GM23338 (cell line): ENCODE measurements around the gene ACD. TPM values are rescaled to one million over a fixed set of nuclear protein-coding genes. Genes with fewer than 3 reads are reported as not detected.

Experiments
- ATAC-seq: fragments of 200-7000 bp; cut with Tn5 transposase; 3 replicates; pipeline ENCODE4 v1.9.1; 2020
- DNase-seq: peaks from one replicate; pipeline ENCODE4 v3.0.0-alpha.2; 2015; ENCODE audit warnings: low spot score
- H2AFZ ChIP-seq: fragments of 200-600 bp; sonication (generic); 2 replicates; pipeline ENCODE4 v1.8.0; 2016; ENCODE audit warnings: antibody characterized with exemption, mild to moderate bottlenecking, moderate library complexity
- H3F3A ChIP-seq: fragments of 200-600 bp; sonication (generic); replicated peaks from 2 replicates; pipeline ENCODE4 v1.8.0; 2017; ENCODE audit warnings: antibody characterized with exemption, mixed run types, low read depth
- H3K27ac ChIP-seq: fragments of 200-600 bp; sonication (generic); 2 replicates; pipeline ENCODE4 v1.6.1; 2016; ENCODE audit warnings: low read depth
- H3K27me3 ChIP-seq: fragments of 200-600 bp; sonication (generic); 2 replicates; pipeline ENCODE4 v1.8.0; 2016; ENCODE audit warnings: mild to moderate bottlenecking, mixed run types, moderate library complexity; ENCODE audit not compliant: insufficient read depth
- H3K36me3 ChIP-seq: fragments of 200-600 bp; sonication (generic); 2 replicates; pipeline ENCODE4 v1.8.0; 2016; ENCODE audit warnings: mild to moderate bottlenecking; ENCODE audit not compliant: insufficient read depth
- H3K4me1 ChIP-seq: fragments of 200-600 bp; sonication (generic); 2 replicates; pipeline ENCODE4 v1.8.0; 2016; ENCODE audit warnings: mild to moderate bottlenecking, moderate library complexity; ENCODE audit not compliant: insufficient read depth
- H3K4me2 ChIP-seq: fragments of 200-600 bp; sonication (generic); 2 replicates; pipeline ENCODE4 v1.7.1; 2017; ENCODE audit warnings: mixed run types
- H3K4me3 ChIP-seq: fragments of 200-600 bp; sonication (generic); 2 replicates; pipeline ENCODE4 v1.6.1; 2016; ENCODE audit warnings: mixed run types
- H3K79me2 ChIP-seq: fragments of 200-600 bp; sonication (generic); replicated peaks from 2 replicates; pipeline ENCODE4 v1.8.0; 2017; ENCODE audit warnings: mild to moderate bottlenecking; ENCODE audit not compliant: insufficient read depth
- H3K9me2 ChIP-seq: fragments of 200-600 bp; sonication (generic); 2 replicates; pipeline ENCODE4 v1.8.0; 2017; ENCODE audit not compliant: insufficient read depth
- H4K20me1 ChIP-seq: fragments of 200-600 bp; sonication (generic); replicated peaks from 2 replicates; pipeline ENCODE4 v1.8.0; 2017; ENCODE audit warnings: mild to moderate bottlenecking; ENCODE audit not compliant: insufficient read depth
- H3K27ac Mint-ChIP-seq: 2 replicates; pipeline ENCODE4 v1.8.0; 2020; ENCODE audit warnings: inconsistent platforms, mild to moderate bottlenecking, moderate library complexity, mixed read lengths
- H3K27me3 Mint-ChIP-seq: 3 replicates; pipeline ENCODE4 v1.8.0; 2022; ENCODE audit warnings: low read depth, mild to moderate bottlenecking, moderate library complexity, mixed read lengths, inconsistent platforms; ENCODE audit not compliant: insufficient read depth, poor library complexity
- H3K36me3 Mint-ChIP-seq: 3 replicates; pipeline ENCODE4 v1.8.0; 2021; ENCODE audit warnings: low read depth, mild to moderate bottlenecking, inconsistent platforms, moderate library complexity, mixed read lengths
- H3K4me1 Mint-ChIP-seq: 3 replicates; pipeline ENCODE4 v1.8.0; 2020; ENCODE audit warnings: mild to moderate bottlenecking, inconsistent platforms, mixed read lengths
- H3K4me3 Mint-ChIP-seq: 3 replicates; pipeline ENCODE4 v1.8.0; 2021; ENCODE audit warnings: moderate library complexity, mild to moderate bottlenecking, inconsistent platforms, mixed read lengths
- H3K9me3 Mint-ChIP-seq: 3 replicates; pipeline ENCODE4 v1.8.0; 2020; ENCODE audit warnings: moderate library complexity, mild to moderate bottlenecking, inconsistent platforms, mixed read lengths
- CREB1 ChIP-seq: fragments of 250-450 bp; sonication (Bioruptor Pico); IDR thresholded peaks from 2 replicates; pipeline ENCODE4 v1.5.0; 2020; ENCODE audit warnings: low read depth, mild to moderate bottlenecking, moderate library complexity
- EZH2 ChIP-seq: fragments of 200-600 bp; sonication (generic); IDR thresholded peaks from one replicate; pipeline ENCODE4 v1.8.0; 2017; ENCODE audit warnings: antibody characterized with exemption, mild to moderate bottlenecking, low read depth; ENCODE audit not compliant: unreplicated experiment
- EZH2phosphoT487 ChIP-seq: fragments of 200-600 bp; sonication (generic); IDR thresholded peaks from one replicate; pipeline ENCODE4 v1.8.1; 2018; ENCODE audit warnings: antibody characterized with exemption; ENCODE audit not compliant: unreplicated experiment
- JUNB ChIP-seq: IDR thresholded peaks from one replicate; pipeline ENCODE4 v1.6.1; 2016; ENCODE audit warnings: antibody characterized with exemption; ENCODE audit not compliant: unreplicated experiment
- NANOG ChIP-seq: IDR thresholded peaks from 2 replicates; pipeline ENCODE4 v1.6.1; 2016; ENCODE audit warnings: antibody characterized with exemption, borderline replicate concordance
- POLR2AphosphoS5 ChIP-seq: IDR thresholded peaks from 2 replicates; pipeline ENCODE4 v1.6.1; 2016; ENCODE audit warnings: antibody characterized with exemption, low read depth
- ZNF114 ChIP-seq: fragments of 250-450 bp; sonication (Bioruptor Pico); IDR thresholded peaks from 2 replicates; pipeline ENCODE4 v1.5.0; 2020; ENCODE audit warnings: mild to moderate bottlenecking, moderate library complexity
- ZNF331 ChIP-seq: fragments of 250-450 bp; sonication (Bioruptor Pico); IDR thresholded peaks from 2 replicates; pipeline ENCODE4 v1.5.0; 2020; ENCODE audit warnings: low read depth, mild to moderate bottlenecking, moderate library complexity
- polyA plus RNA-seq: library from polyadenylated mRNA; unstranded; fragments of >200 nt; fragmentation: Nextera tagmentation; extraction: Ambion mirVana; gene quantifications from 2 replicates; pipeline ENCODE4 v1.2.1, GENCODE V29; 2016
- total RNA-seq: library from RNA; depleted of rRNA; stranded (reverse); fragments of >200 nt; shearing (Covaris generic); gene quantifications from 2 replicates; pipeline ENCODE4 v1.2.3, GENCODE V29; 2014
- TF ChIP-seq, protein P1 (sequence below), 2 experiments: fragments of 200-600 bp in 1 of 2; sonication (generic) in 1 of 2; conservative IDR thresholded peaks; 2 replicates each; pipeline versions ENCODE4 v1.5.1 to v1.6.1; 2016 to 2017; ENCODE audit warnings: antibody characterized with exemption in 2 of 2, low read depth in 2 of 2, mild to moderate bottlenecking in 2 of 2, moderate library complexity in 1 of 2
- TF ChIP-seq, protein P2 (sequence below): IDR thresholded peaks from one replicate; pipeline ENCODE4 v1.6.1; 2018; ENCODE audit warnings: antibody characterized with exemption; ENCODE audit not compliant: unreplicated experiment
- TF ChIP-seq, protein P3 (sequence below): fragments of 250-450 bp; sonication (Bioruptor Pico); IDR thresholded peaks from 2 replicates; pipeline ENCODE4 v1.5.0; 2020; ENCODE audit warnings: mild to moderate bottlenecking, moderate library complexity

The ACD gene
- total and polyA plus RNA-seq, 2 experiments from 2014 or later: 38.7 to 51.7 TPM

DNA sequence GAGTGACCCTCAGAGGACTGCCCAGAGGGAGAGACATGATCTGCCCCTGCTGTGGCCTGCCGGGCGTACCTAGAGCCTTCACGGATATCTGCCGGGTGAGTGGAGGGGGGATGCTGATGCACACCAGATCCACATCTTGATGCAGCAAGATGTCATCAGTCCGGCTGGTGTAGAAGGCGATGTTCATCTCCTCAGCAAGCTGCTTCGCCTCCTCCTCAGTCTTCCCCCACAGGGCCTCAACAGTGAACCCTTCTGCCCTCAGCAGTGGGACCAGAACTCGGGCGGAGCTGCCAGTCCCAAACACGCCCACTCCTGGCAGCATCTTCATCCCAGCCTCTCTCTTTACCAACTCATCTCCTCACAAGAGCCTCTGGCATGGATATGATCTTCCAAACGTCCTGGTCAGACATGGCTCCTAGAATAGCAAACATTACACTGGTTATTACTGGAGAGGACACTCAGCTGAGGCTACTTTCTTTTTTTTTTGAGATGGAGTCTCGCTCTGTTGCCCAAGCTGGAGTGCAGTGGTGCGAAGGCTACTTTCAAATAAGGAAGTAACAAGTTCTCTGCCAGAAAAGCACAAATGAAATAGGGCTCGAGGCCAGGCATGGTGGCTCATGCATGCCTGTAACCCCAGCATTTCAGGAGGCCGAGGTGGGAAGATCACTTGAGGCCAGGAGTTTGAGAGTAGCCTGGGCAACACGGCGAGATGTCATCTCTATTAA lies 25.5 kb upstream of the ACD start:
- Histone ChIP-seq H3K9me2 (no peaks in the 10 kb centered on the region), H3K27ac (no peak overlapping the region), H3K36me3 (no peaks in the 10 kb centered on the region; the same call in 1 of the 2 replicates), H3K27me3 (no peaks in the 10 kb centered on the region), H2AFZ (no peak overlapping the region), H3K79me2 (peaks cover 9% of the 10 kb centered on the region; the same call in 1 of the 2 replicates), H3K4me1 (no peaks in the 10 kb centered on the region), H3K4me3 (no peak overlapping the region), H3K4me2 (no peak overlapping the region), H4K20me1 (peaks cover 21% of the 10 kb centered on the region), H3F3A (no peaks in the 10 kb centered on the region)
- ATAC-seq: no peak
- DNase-seq: no peak
- Mint-ChIP-seq H3K4me3 (no peak overlapping the region), H3K4me1 (no peaks in the 10 kb centered on the region), H3K36me3 (peaks cover 16% of the 10 kb centered on the region; the same call in 2 of the 3 replicates), H3K9me3 (no peaks in the 10 kb centered on the region), H3K27ac (no peak overlapping the region), H3K27me3 (no peaks in the 10 kb centered on the region)
- no peak for TF ChIP-seq ZNF331 (CRISPR knock-in tag)
- TF ChIP-seq EZH2phosphoT487: no peak
- no peak for TF ChIP-seq CREB1 (CRISPR knock-in tag)
- TF ChIP-seq, protein P1, sequence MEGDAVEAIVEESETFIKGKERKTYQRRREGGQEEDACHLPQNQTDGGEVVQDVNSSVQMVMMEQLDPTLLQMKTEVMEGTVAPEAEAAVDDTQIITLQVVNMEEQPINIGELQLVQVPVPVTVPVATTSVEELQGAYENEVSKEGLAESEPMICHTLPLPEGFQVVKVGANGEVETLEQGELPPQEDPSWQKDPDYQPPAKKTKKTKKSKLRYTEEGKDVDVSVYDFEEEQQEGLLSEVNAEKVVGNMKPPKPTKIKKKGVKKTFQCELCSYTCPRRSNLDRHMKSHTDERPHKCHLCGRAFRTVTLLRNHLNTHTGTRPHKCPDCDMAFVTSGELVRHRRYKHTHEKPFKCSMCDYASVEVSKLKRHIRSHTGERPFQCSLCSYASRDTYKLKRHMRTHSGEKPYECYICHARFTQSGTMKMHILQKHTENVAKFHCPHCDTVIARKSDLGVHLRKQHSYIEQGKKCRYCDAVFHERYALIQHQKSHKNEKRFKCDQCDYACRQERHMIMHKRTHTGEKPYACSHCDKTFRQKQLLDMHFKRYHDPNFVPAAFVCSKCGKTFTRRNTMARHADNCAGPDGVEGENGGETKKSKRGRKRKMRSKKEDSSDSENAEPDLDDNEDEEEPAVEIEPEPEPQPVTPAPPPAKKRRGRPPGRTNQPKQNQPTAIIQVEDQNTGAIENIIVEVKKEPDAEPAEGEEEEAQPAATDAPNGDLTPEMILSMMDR (conservative IDR thresholded peaks at IDR 0.05; ENCODE audit: low read depth in 2 of 2): no peak
- TF ChIP-seq EZH2: no peak
- TF ChIP-seq NANOG: no peak
- no peak for TF ChIP-seq JUNB
- TF ChIP-seq, protein P2, sequence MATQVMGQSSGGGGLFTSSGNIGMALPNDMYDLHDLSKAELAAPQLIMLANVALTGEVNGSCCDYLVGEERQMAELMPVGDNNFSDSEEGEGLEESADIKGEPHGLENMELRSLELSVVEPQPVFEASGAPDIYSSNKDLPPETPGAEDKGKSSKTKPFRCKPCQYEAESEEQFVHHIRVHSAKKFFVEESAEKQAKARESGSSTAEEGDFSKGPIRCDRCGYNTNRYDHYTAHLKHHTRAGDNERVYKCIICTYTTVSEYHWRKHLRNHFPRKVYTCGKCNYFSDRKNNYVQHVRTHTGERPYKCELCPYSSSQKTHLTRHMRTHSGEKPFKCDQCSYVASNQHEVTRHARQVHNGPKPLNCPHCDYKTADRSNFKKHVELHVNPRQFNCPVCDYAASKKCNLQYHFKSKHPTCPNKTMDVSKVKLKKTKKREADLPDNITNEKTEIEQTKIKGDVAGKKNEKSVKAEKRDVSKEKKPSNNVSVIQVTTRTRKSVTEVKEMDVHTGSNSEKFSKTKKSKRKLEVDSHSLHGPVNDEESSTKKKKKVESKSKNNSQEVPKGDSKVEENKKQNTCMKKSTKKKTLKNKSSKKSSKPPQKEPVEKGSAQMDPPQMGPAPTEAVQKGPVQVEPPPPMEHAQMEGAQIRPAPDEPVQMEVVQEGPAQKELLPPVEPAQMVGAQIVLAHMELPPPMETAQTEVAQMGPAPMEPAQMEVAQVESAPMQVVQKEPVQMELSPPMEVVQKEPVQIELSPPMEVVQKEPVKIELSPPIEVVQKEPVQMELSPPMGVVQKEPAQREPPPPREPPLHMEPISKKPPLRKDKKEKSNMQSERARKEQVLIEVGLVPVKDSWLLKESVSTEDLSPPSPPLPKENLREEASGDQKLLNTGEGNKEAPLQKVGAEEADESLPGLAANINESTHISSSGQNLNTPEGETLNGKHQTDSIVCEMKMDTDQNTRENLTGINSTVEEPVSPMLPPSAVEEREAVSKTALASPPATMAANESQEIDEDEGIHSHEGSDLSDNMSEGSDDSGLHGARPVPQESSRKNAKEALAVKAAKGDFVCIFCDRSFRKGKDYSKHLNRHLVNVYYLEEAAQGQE: no peak
- TF ChIP-seq ZNF114 (CRISPR knock-in tag): no peak
- TF ChIP-seq, protein P3, sequence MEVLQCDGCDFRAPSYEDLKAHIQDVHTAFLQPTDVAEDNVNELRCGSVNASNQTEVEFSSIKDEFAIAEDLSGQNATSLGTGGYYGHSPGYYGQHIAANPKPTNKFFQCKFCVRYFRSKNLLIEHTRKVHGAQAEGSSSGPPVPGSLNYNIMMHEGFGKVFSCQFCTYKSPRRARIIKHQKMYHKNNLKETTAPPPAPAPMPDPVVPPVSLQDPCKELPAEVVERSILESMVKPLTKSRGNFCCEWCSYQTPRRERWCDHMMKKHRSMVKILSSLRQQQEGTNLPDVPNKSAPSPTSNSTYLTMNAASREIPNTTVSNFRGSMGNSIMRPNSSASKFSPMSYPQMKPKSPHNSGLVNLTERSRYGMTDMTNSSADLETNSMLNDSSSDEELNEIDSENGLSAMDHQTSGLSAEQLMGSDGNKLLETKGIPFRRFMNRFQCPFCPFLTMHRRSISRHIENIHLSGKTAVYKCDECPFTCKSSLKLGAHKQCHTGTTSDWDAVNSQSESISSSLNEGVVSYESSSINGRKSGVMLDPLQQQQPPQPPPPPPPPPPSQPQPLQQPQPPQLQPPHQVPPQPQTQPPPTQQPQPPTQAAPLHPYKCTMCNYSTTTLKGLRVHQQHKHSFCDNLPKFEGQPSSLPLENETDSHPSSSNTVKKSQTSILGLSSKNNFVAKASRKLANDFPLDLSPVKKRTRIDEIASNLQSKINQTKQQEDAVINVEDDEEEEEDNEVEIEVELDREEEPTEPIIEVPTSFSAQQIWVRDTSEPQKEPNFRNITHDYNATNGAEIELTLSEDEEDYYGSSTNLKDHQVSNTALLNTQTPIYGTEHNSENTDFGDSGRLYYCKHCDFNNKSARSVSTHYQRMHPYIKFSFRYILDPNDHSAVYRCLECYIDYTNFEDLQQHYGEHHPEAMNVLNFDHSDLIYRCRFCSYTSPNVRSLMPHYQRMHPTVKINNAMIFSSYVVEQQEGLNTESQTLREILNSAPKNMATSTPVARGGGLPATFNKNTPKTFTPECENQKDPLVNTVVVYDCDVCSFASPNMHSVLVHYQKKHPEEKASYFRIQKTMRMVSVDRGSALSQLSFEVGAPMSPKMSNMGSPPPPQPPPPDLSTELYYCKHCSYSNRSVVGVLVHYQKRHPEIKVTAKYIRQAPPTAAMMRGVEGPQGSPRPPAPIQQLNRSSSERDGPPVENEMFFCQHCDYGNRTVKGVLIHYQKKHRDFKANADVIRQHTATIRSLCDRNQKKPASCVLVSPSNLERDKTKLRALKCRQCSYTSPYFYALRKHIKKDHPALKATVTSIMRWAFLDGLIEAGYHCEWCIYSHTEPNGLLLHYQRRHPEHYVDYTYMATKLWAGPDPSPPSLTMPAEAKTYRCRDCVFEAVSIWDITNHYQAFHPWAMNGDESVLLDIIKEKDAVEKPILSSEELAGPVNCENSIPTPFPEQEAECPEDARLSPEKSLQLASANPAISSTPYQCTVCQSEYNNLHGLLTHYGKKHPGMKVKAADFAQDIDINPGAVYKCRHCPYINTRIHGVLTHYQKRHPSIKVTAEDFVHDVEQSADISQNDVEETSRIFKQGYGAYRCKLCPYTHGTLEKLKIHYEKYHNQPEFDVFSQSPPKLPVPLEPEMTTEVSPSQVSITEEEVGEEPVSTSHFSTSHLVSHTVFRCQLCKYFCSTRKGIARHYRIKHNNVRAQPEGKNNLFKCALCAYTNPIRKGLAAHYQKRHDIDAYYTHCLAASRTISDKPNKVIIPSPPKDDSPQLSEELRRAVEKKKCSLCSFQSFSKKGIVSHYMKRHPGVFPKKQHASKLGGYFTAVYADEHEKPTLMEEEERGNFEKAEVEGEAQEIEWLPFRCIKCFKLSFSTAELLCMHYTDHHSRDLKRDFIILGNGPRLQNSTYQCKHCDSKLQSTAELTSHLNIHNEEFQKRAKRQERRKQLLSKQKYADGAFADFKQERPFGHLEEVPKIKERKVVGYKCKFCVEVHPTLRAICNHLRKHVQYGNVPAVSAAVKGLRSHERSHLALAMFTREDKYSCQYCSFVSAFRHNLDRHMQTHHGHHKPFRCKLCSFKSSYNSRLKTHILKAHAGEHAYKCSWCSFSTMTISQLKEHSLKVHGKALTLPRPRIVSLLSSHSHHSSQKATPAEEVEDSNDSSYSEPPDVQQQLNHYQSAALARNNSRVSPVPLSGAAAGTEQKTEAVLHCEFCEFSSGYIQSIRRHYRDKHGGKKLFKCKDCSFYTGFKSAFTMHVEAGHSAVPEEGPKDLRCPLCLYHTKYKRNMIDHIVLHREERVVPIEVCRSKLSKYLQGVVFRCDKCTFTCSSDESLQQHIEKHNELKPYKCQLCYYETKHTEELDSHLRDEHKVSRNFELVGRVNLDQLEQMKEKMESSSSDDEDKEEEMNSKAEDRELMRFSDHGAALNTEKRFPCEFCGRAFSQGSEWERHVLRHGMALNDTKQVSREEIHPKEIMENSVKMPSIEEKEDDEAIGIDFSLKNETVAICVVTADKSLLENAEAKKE (CRISPR knock-in tag): no peak
- TF ChIP-seq POLR2AphosphoS5: no peak
